AG10803 (cell line): ENCODE results near the gene BAG1.

Experiments
- DNase-seq: peaks from one replicate; pipeline ENCODE4 v3.0.0; 2010; ENCODE audit warnings: low read depth
- H3K4me3 ChIP-seq: 2 replicates; pipeline ENCODE4 v1.5.1; 2011; ENCODE audit warnings: mild to moderate bottlenecking, low read length, control low read depth
- TF ChIP-seq, protein P1 (sequence below): conservative IDR thresholded peaks from 2 replicates; pipeline ENCODE4 v1.5.1; 2011; ENCODE audit warnings: mild to moderate bottlenecking, low read length, control low read depth, inconsistent platforms

BAG1 gene

DNA sequence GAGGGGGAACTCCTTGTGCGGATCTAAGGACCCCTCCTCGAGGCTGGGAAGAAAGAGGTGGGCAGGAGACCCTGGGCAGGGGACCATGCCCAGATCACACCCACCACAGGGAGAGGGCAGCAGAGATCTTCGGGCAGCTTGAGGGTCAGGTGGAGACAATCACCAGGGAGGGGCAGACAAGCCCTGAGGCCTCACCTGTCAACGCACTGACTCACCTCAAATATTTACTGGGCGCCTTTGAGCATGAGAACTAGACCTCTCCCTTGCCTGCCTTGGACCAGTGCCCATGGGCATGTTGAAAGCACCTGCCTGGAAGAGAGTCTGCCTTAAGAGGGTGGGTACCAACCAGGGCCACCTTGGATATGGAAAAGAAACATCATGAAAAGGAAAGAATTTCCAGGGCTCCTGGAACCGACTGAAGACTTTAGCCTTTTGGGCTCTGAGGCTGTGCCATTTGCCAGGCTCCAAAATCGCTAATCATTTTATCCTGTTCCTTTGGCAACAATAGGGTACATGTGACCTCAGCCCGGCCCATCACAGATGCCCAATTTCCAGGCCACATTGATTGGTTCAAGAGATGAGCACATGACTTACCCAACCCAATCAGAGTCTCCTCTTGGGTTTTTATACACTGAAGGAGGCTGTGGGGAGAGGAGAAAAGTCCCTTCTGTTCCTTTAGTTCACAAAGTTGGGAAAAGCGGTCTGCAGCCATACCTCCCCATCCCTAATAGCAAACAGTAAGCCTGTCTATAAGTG, 35.0 kb downstream of the BAG1 start:
- TF ChIP-seq, protein P1, sequence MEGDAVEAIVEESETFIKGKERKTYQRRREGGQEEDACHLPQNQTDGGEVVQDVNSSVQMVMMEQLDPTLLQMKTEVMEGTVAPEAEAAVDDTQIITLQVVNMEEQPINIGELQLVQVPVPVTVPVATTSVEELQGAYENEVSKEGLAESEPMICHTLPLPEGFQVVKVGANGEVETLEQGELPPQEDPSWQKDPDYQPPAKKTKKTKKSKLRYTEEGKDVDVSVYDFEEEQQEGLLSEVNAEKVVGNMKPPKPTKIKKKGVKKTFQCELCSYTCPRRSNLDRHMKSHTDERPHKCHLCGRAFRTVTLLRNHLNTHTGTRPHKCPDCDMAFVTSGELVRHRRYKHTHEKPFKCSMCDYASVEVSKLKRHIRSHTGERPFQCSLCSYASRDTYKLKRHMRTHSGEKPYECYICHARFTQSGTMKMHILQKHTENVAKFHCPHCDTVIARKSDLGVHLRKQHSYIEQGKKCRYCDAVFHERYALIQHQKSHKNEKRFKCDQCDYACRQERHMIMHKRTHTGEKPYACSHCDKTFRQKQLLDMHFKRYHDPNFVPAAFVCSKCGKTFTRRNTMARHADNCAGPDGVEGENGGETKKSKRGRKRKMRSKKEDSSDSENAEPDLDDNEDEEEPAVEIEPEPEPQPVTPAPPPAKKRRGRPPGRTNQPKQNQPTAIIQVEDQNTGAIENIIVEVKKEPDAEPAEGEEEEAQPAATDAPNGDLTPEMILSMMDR, result no peak
- DNase-seq, result no peak
- no peak overlapping the region for H3K4me3 ChIP-seq

DNA sequence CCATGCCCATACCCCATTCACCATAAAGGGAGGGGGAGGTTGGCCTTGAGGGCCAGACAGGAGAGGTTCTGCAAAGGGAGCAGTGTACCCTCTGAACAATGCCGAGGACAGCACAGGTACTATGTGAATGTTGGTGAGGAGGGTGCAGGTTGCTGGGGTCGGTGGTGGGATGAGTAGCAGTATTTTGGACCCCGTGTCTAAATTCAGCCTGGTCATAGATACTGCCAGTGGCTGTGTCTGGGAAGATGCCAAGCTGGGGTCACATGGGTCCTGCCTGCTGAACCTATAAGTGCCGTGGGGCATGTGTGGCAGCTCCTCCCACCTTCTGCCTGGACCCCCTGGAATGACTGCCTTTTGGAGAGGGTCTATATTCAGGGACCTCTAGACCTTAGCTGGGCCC, 35.9 kb downstream of the BAG1 start:
- no peak for DNase-seq
- no peak overlapping the region for H3K4me3 ChIP-seq
- TF ChIP-seq, protein P1, result no peak

DNA sequence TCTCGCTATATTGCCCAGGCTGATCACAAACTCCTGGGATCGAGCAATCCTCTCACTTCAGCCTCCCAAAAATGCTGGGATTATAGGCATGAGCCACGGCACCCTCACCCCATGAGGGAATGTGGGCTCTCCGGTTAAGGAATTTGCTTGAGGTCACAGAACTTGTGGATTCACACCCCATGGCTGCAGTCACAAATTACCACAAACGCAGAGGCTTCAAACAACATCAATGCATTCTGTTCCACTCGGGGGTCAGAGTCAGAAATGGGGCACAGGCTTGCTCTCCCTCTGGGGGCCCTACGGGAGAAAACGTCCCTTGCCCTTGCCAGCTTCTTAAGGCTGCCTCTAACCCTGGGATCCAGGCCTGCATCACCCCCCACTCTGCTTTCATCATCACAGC, 36.8 kb downstream of the BAG1 start:
- TF ChIP-seq, protein P1, result no peak
- no peak overlapping the region for H3K4me3 ChIP-seq
- peak; percentile 25 for DNase-seq

DNA sequence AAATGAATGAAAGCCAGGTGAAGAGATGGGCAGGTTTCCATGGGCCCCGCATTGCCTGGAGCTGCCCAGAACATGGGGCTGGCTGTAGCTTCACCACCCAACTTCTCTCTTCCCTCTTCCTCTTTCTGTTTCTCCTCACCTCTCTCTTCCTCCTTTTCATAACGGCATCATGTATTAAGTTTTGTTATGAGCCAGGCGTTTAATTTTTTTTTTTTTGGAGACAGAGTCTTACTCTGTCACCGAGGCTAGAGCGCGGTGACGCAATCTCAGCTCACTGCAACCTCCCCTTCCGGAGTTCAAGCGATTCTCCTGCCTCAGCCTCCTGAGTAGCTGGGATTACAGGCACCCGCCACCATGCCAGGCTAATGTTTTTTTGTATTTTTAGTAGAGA, 37.5 kb downstream of the BAG1 start:
- no peak for DNase-seq
- TF ChIP-seq, protein P1, result no peak
- H3K4me3 ChIP-seq, result no peak overlapping the region

DNA sequence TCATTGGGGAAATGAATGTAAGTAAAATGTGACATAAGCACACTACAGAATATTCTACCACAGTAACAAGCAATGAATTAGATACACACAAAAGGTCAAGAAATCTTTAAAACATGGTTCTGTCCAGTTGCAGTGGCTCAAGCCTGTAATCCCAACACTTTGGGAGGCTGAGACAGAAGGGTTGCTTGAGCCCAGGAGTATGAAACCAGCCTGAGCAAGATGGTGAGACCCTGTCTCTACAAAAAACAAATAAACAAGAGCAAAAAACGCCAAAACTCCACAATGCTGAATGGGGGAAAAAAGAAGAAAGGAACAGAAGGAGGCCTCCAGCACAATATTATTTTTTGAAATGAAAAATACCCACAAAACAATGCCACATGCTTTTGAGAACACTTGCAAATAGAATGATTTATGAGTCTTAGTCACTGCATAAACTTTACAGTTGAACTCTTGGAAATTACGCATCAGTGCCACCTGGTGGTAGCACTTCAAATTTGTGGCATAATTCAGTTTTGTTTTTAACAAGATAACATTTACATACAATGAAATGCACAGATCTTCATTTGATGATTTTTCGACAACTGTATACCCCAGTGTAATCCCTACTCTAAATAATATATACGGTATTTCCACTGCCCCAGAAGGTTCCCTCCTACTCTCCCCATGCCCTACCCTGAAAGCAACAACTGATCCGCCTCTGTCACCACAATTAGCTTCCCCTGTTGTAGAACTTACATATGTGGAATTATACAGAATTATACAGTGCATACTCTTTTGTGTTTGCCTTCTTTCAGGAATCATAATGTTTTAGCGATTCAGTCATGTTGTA, 39.0 kb downstream of the BAG1 start:
- TF ChIP-seq, protein P1, result peak; percentile 78
- DNase-seq, result peak; percentile 79
- no peak overlapping the region for H3K4me3 ChIP-seq

DNA sequence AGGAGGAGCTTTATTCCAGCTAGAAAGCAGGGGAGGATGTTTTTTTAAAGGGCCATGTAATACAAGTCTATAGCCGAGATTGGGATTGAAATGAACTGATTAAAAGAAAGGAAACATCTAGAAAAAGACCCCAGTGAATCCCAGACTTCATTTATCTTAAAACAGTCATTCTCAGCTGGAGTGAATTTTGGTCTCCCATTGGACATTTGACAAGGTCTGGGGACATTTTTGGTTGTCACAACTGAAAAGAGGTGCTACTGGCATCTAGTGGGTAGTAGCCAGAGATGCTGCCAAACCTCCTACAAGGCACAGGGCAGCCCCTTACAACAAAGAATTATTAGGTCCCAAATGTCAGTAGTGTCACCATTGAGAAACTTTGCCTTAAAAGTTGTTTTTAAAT, 40.8 kb downstream of the BAG1 start:
- TF ChIP-seq, protein P1, result peak; percentile 49
- peak; percentile 39 for DNase-seq
- H3K4me3 ChIP-seq, result no peak overlapping the region

DNA sequence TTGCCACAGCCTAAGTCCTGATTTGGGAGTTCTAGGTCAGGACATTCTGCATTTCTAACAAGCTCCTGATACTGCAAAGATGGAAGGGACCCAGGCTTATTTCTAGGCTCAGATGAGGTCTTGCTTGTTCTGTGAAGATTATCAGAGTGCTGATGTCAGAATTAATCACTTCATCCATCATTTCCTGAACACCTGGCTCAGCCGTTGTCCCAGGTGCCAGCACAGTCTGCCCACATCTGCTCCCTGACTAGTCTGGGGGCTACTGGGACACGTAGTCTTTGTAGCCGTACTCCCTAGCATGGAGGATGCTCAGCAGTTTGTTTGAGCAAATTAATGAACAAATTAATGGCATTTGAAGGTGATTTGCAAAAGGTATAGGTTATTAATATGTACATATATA, 42.5 kb downstream of the BAG1 start:
- TF ChIP-seq, protein P1, result no peak
- no peak for DNase-seq
- no peak overlapping the region for H3K4me3 ChIP-seq
